MCF 10A (cell line): ENCODE results near the gene CSF2. TPM values are rescaled to one million over a fixed set of nuclear protein-coding genes. Genes with fewer than 3 reads are reported as not detected.

Experiments
- BruUV-seq: library from RNA; stranded (reverse); fragments of 400-500 nt; replicated peaks from 2 replicates; lab custom pipeline; 2021; lab: Mats Ljungman, UMichigan
- CTCF ChIA-PET: fragments of 300-600 bp; sonication (Branson Sonifier 250); formaldehyde crosslinking; extraction: SDS; loops from one replicate; lab custom pipeline; 2021; ENCODE audit warnings: antibody characterized with exemption, inconsistent platforms; lab: Yijun Ruan, JAX
- POLR2A ChIA-PET: fragments of 300-600, 350-650 bp; sonication (Branson Sonifier 250); formaldehyde crosslinking; extraction: SDS; loops from one replicate; lab custom pipeline; 2020; ENCODE audit warnings: antibody characterized with exemption, inconsistent platforms; lab: Yijun Ruan, JAX
- DNase-seq: peaks from one replicate; pipeline ENCODE4 v3.0.0-alpha.2; 2018; ENCODE audit not compliant: unreplicated experiment
- H3K27ac Mint-ChIP-seq: one replicate; pipeline ENCODE4 v1.8.0; 2022; ENCODE audit warnings: mild to moderate bottlenecking, low read depth, mixed read lengths; ENCODE audit not compliant: unreplicated experiment
- H3K27me3 Mint-ChIP-seq: one replicate; pipeline ENCODE4 v1.8.0; 2022; ENCODE audit warnings: mixed read lengths; ENCODE audit not compliant: insufficient read depth, unreplicated experiment
- H3K36me3 Mint-ChIP-seq: one replicate; pipeline ENCODE4 v1.8.0; 2022; ENCODE audit warnings: mild to moderate bottlenecking, moderate library complexity, mixed read lengths; ENCODE audit not compliant: insufficient read depth, unreplicated experiment
- H3K4me1 Mint-ChIP-seq: one replicate; pipeline ENCODE4 v1.8.0; 2022; ENCODE audit warnings: mixed read lengths; ENCODE audit not compliant: insufficient read depth, unreplicated experiment
- H3K4me3 Mint-ChIP-seq: one replicate; pipeline ENCODE4 v1.8.0; 2022; ENCODE audit warnings: mild to moderate bottlenecking, moderate library complexity, mixed read lengths; ENCODE audit not compliant: unreplicated experiment
- H3K9me3 Mint-ChIP-seq: one replicate; pipeline ENCODE4 v1.8.0; 2022; ENCODE audit warnings: mixed read lengths; ENCODE audit not compliant: unreplicated experiment
- CTCF ChIP-seq: fragments of 200-600 bp; IDR thresholded peaks from one replicate; pipeline ENCODE4 v1.8.0; 2022; ENCODE audit warnings: antibody characterized with exemption, mild to moderate bottlenecking; ENCODE audit not compliant: unreplicated experiment
- intact Hi-C: fragments of 100-400 bp; cut with micrococcal nuclease; formaldehyde crosslinking; loops from 2 replicates; pipeline ENCODE4 v1.14.1; 2022
- total RNA-seq: library from RNA; stranded (reverse); gene quantifications from 2 replicates; pipeline ENCODE4 v1.2.3, GENCODE V29; 2022

CSF2 gene
- total RNA-seq, 1 experiment from 2014 or later, result not detected

DNA sequence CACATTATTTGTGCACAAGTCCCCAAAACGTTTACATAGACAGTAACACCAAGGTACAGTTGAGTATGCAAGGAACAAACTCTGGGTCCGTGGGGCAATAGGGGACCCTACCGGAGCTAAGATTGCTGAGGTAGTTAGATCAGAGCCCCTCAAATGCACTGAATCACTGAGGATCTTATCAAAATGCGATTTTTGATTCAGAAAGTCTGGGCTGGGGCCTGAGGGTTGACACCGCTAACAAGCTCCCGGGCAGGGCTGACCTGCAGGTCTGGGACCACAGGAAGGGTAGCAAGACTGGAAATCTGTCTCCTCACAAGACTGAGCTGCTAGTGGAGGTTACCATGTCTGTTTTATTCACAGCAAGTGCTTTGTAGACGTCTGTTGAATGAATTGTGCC lies 14.9 kb upstream of the CSF2 start:
- no TSS peak for BruUV-seq
- Mint-ChIP-seq H3K4me3 (no peak overlapping the region), H3K9me3 (no peaks in the 10 kb centered on the region), H3K27ac (no peak overlapping the region), H3K27me3 (no peaks in the 10 kb centered on the region), H3K4me1 (no peaks in the 10 kb centered on the region), H3K36me3 (no peaks in the 10 kb centered on the region)
- ChIA-PET CTCF (interaction anchor here (0.5 to 1.1 kb wide), 6 partner anchors 14 to 762 kb away, joined by 3 to 6 read pairs (median 4); no protein-coding TSS in a partner anchor), POLR2A (interaction anchor here (0.5 to 1.2 kb wide), 2 partner anchors 248 to 423 kb away, joined by 3 read pairs; no protein-coding TSS in a partner anchor)
- no peak for DNase-seq
- TF ChIP-seq CTCF, result no peak
- intact Hi-C loops, result no loop called here

GRCh38 chr5:132059043-132059695 lies 14.4 kb upstream of the CSF2 start:
- CTCF ChIA-PET, result interaction anchor here (0.5 to 1.1 kb wide), 5 partner anchors 29 to 761 kb away, joined by 3 to 4 read pairs (median 4); no protein-coding TSS in a partner anchor
- BruUV-seq, result no TSS peak

DNA sequence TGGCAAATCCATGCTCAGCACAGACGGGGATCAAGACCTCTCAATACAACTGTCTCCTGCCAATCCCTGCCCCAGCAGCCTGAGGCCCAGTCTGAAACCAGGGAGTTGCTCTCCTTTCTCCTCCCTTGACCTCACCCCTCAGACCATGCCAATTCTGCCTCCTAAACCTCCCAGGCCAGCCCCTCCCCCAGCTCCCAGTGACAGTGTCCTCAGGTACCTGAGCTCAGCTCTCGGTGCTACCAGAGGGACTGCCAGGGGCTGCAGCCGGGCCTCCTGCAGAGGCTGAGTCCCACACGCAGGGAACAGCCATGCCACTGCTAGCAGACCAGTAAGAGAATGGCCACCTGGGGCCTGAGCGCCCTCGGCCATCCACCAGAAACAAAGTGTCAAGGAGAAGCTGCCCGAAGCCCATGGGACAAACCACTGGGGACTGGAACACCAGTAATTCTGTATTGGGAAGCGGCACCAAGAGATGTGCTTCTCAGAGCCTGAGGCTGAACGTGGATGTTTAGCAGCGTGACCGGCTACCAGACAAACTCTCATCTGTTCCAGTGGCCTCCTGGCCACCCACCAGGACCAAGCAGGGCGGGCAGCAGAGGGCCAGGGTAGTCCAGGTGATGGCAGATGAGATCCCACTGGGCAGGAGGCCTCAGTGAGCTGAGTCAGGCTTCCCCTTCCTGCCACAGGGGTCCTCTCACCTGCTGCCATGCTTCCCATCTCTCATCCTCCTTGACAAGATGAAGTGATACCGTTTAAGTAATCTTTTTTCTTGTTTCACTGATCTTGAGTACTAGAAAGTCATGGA lies 13.7 kb upstream of the CSF2 start:
- no peak for DNase-seq
- no peak for TF ChIP-seq CTCF
- no peak overlapping the region for H3K27ac Mint-ChIP-seq
- no peaks in the 10 kb centered on the region for H3K9me3 Mint-ChIP-seq
- CTCF ChIA-PET, result interaction anchor here (0.7 to 1.1 kb wide), 3 partner anchors 12 to 30 kb away, joined by 3 read pairs; no protein-coding TSS in a partner anchor
- H3K4me1 Mint-ChIP-seq, result no peaks in the 10 kb centered on the region
- H3K36me3 Mint-ChIP-seq, result no peaks in the 10 kb centered on the region
- intact Hi-C loops, result no loop called here
- POLR2A ChIA-PET, result no interaction called here
- BruUV-seq, result no TSS peak
- no peak overlapping the region for H3K4me3 Mint-ChIP-seq
- no peaks in the 10 kb centered on the region for H3K27me3 Mint-ChIP-seq

More at GRCh38 chr5:132059043-132059695, 14.4 kb upstream of the CSF2 start:
- Mint-ChIP-seq H3K4me1 (no peaks in the 10 kb centered on the region), H3K9me3 (no peaks in the 10 kb centered on the region), H3K36me3 (no peaks in the 10 kb centered on the region), H3K27ac (no peak overlapping the region), H3K4me3 (no peak overlapping the region), H3K27me3 (no peaks in the 10 kb centered on the region)
- POLR2A ChIA-PET, result interaction anchor here (0.5 kb wide), 1 partner anchor 249 kb away, joined by 3 read pairs; no protein-coding TSS in a partner anchor
- TF ChIP-seq CTCF, result no peak
- no peak for DNase-seq
- intact Hi-C loops, result no loop called here
